SH-SY5Y (cell line): Measurements from ENCODE around the gene LPAR6.

Source experiments
- GATA2 ChIP-seq: IDR thresholded peaks from 2 replicates; pipeline ENCODE4 v1.6.1; 2011; ENCODE audit warnings: mild to moderate bottlenecking, low read depth, low read length
- GATA3 ChIP-seq: IDR thresholded peaks from 2 replicates; pipeline ENCODE4 v1.6.1; 2011; ENCODE audit warnings: low read depth, mild to moderate bottlenecking, low read length, moderate library complexity

DNA sequence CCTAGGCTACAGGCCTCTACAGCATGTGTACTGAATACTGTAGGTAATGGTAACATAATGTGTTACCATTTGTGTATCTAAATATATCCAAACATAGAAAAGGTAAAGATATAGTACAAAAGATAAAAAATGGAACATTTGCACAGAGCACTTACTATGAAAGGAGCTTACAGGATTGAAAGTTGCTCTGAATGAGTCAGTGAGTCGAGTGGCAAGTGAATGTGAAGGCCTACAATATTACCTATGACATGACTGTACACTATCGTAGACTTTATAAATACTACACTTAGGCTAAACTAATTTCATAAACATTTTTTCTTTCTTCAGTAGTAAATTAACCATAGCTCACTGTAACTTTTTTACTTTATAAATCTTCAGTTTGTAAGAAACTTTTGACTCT, 35.1 kb downstream of the LPAR6 start:
- no peak for TF ChIP-seq GATA2
- no peak for TF ChIP-seq GATA3
